Effector CD4-positive, alpha-beta T cell (primary cell): ENCODE data around the gene ZNF582.

Source experiments
- DNase-seq: peaks from one replicate; pipeline ENCODE4 v3.0.0-alpha.2; 2020
- total RNA-seq: gene quantifications from one replicate; lab custom pipeline; 2026; lab: John Stamatoyannopoulos, UW

Gene ZNF582
- total RNA-seq, result 2.6 reads per million, percentile 8 among the genes with 10 or more reads in this experiment

- DNase-seq, result peak; percentile 85
Observed at GRCh38 chr19:56393119-56394012, at the start of gene ZNF582. ZNF582 (minus strand) TSS chr19:56393534; CDS start chr19:56391752, 1,782 bp downstream.

- no peak for DNase-seq
Observed at GRCh38 chr19:56441206-56441792, 48.0 kb upstream of the ZNF582 start.

GRCh38 chr19:56423985-56424353 lies 30.6 kb upstream of the ZNF582 start:
- no peak for DNase-seq

- DNase-seq, result no peak
Observed at GRCh38 chr19:56423276-56423984, 30.1 kb upstream of the ZNF582 start.

GRCh38 chr19:56405062-56405461 lies 11.7 kb upstream of the ZNF582 start:
- DNase-seq, result no peak

- no peak for DNase-seq
Observed at GRCh38 chr19:56404705-56405056, 11.3 kb upstream of the ZNF582 start.

- peak; percentile 84 for DNase-seq
Observed at GRCh38 chr19:56403764-56404704, 10.7 kb upstream of the ZNF582 start, which contains the start of gene ZNF583. ZNF583 (plus strand) TSS chr19:56404332; CDS start chr19:56407115, 2,783 bp downstream.

GRCh38 chr19:56403261-56403660 lies 9.9 kb upstream of the ZNF582 start:
- DNase-seq, result no peak

- DNase-seq, result no peak
Observed at GRCh38 chr19:56400485-56400884, 7.2 kb upstream of the ZNF582 start.

GRCh38 chr19:56398809-56399208 lies 5.5 kb upstream of the ZNF582 start:
- no peak for DNase-seq

GRCh38 chr19:56383826-56384605 lies 9.3 kb downstream of the ZNF582 start:
- DNase-seq, result no peak

- DNase-seq, result no peak
Observed at GRCh38 chr19:56377105-56377924, 16.0 kb downstream of the ZNF582 start.

GRCh38 chr19:56372281-56372680 lies 21.1 kb downstream of the ZNF582 start:
- DNase-seq, result no peak

- no peak for DNase-seq
Observed at GRCh38 chr19:56369886-56370676, 23.3 kb downstream of the ZNF582 start.

- DNase-seq, result peak; percentile 25
Observed at GRCh38 chr19:56367829-56368711, 25.3 kb downstream of the ZNF582 start.

GRCh38 chr19:56360841-56361240 lies 32.5 kb downstream of the ZNF582 start:
- no peak for DNase-seq

- no peak for DNase-seq
Observed at GRCh38 chr19:56356944-56357343, 36.4 kb downstream of the ZNF582 start.

GRCh38 chr19:56355517-56355916 lies 37.8 kb downstream of the ZNF582 start:
- DNase-seq, result no peak

- no peak for DNase-seq
Observed at GRCh38 chr19:56351208-56351607, 42.1 kb downstream of the ZNF582 start.
